Measurements from ENCODE around the gene COX4I2. TPM values are rescaled to one million over a fixed set of nuclear protein-coding genes. Genes with fewer than 3 reads are reported as not detected.
"Not testable (repeated sequence)": the region's sequence is repeated elsewhere in the genome, so short reads cannot be mapped to it uniquely, and the experiment has no call there.

Gene COX4I2
- total RNA-seq, 4 donors from 2014 or later, result 0.83 to 3.1 (median 2.6) TPM; not detected in 1

- Histone ChIP-seq H3K4me1 (peaks cover 30 to 98% (median 33%) of the 10 kb centered on the region in 3 donors), H3K36me3 (peaks cover 0 to 8% (median 0%) of the 10 kb centered on the region in 3 donors), H3K4me3 (peak overlapping the region in 3 of 4 donors; percentile 78 to 91 (median 87)), H3K27ac (peak overlapping the region; percentile 94 to 97 (median 96)), H3K27me3 (peaks cover 0 to 9% (median 0%) of the 10 kb centered on the region in 4 donors), H3K9me3 (no peaks in the 10 kb centered on the region)
- WGBS, 2 donors, result 8 to 70% methylated on average over 6 to 24 of the region's 45 CpGs
- intact Hi-C loops (cut with DNase I), result loop anchor here (5.0 kb wide), 1 partner anchor 36 kb away; no protein-coding TSS in a partner anchor
- DNase-seq, result no peak
- TF ChIP-seq CTCF (IDR thresholded peaks at IDR 0.05) (peak in 1 of 6 experiments; percentile 1), POLR2A (IDR thresholded peaks at IDR 0.05) (peak in 1 of 4 donors; percentile 20)
Measured at GRCh38 chr20:31608251-31608945, 29.3 kb upstream of the COX4I2 start.

- H3K9me3 ChIP-seq, DNase-seq, H3K27me3 ChIP-seq, H3K36me3 ChIP-seq, H3K4me3 ChIP-seq: not testable (repeated sequence)
- peak overlapping the region; percentile 83 to 97 (median 96) for H3K27ac ChIP-seq
- H3K4me1 ChIP-seq, result peaks cover 18 to 61% (median 24%) of the 10 kb centered on the region in 3 donors
- WGBS, 2 donors, result 49 to 75% methylated on average over 7 to 12 of the region's 12 CpGs
- intact Hi-C loops (cut with DNase I), result loop anchor here (2.0 kb wide), 1 partner anchor 49 kb away; no protein-coding TSS in a partner anchor
Measured at GRCh38 chr20:31612271-31612640, 25.5 kb upstream of the COX4I2 start.

- H3K27me3 ChIP-seq, result no peaks in the 10 kb centered on the region
- intact Hi-C loops (cut with DNase I), result no loop called here
- no peak for DNase-seq
Measured at GRCh38 chr20:31615416-31615815, 22.3 kb upstream of the COX4I2 start.

GRCh38 chr20:31617432-31618104 lies 20.1 kb upstream of the COX4I2 start:
- no peak for DNase-seq
- Histone ChIP-seq H3K27me3 (no peaks in the 10 kb centered on the region), H3K4me3 (no peak overlapping the region), H3K27ac (no peak overlapping the region), H3K9me3 (no peaks in the 10 kb centered on the region), H3K4me1 (peaks cover 1 to 18% (median 2%) of the 10 kb centered on the region in 3 donors), H3K36me3 (no peaks in the 10 kb centered on the region)
- WGBS, 2 donors, result 66 to 67% methylated on average over 5 to 6 of the region's 6 CpGs
- intact Hi-C loops (cut with DNase I), result no loop called here
- TF ChIP-seq CTCF (IDR thresholded peaks at IDR 0.05), result no peak
- TF ChIP-seq POLR2A (IDR thresholded peaks at IDR 0.05), result no peak

More at GRCh38 chr20:31615416-31615815, 22.3 kb upstream of the COX4I2 start:
- TF ChIP-seq CTCF (IDR thresholded peaks at IDR 0.05) (no peak), POLR2A (IDR thresholded peaks at IDR 0.05) (no peak)
- Histone ChIP-seq H3K9me3 (no peaks in the 10 kb centered on the region), H3K36me3 (no peaks in the 10 kb centered on the region), H3K27ac (no peak overlapping the region), H3K4me1 (peaks cover 6 to 30% (median 17%) of the 10 kb centered on the region in 3 donors), H3K4me3 (no peak overlapping the region)
- 88 to 92% methylated on average over 8 of the region's 8 CpGs for WGBS, 2 donors

GRCh38 chr20:31620246-31620645 lies 17.5 kb upstream of the COX4I2 start:
- H3K27ac ChIP-seq, result no peak overlapping the region
- no peak for DNase-seq
- intact Hi-C loops (cut with DNase I), result no loop called here
- H3K4me1 ChIP-seq, result peaks cover 0 to 24% (median 0%) of the 10 kb centered on the region in 3 donors
- no peaks in the 10 kb centered on the region for H3K9me3 ChIP-seq
- TF ChIP-seq POLR2A (IDR thresholded peaks at IDR 0.05) (no peak), CTCF (IDR thresholded peaks at IDR 0.05) (no peak)
- H3K4me3 ChIP-seq, result no peak overlapping the region
- WGBS, 2 donors, result 84 to 87% methylated on average over 3 of the region's 3 CpGs
- no peaks in the 10 kb centered on the region for H3K27me3 ChIP-seq
- H3K36me3 ChIP-seq, result no peaks in the 10 kb centered on the region

GRCh38 chr20:31623123-31623505 lies 14.6 kb upstream of the COX4I2 start:
- peak overlapping the region in 2 of 4 donors; percentile 40 to 44 for H3K27ac ChIP-seq
- H3K36me3 ChIP-seq; DNase-seq; H3K27me3 ChIP-seq; intact Hi-C loops (cut with DNase I); H3K9me3 ChIP-seq; H3K4me3 ChIP-seq: not testable (repeated sequence)
- peaks cover 0 to 24% (median 0%) of the 10 kb centered on the region in 3 donors for H3K4me1 ChIP-seq
- WGBS, 2 donors, result 96% methylated on average over 6 of the region's 6 CpGs

- H3K9me3 ChIP-seq; intact Hi-C loops (cut with DNase I); H3K27ac ChIP-seq; DNase-seq; H3K36me3 ChIP-seq; H3K27me3 ChIP-seq; H3K4me3 ChIP-seq: not testable (repeated sequence)
- H3K4me1 ChIP-seq, result peaks cover 0 to 24% (median 0%) of the 10 kb centered on the region in 3 donors
- WGBS, 2 donors, result 71 to 72% methylated on average over 8 of the region's 8 CpGs
Measured at GRCh38 chr20:31626534-31626933, 11.2 kb upstream of the COX4I2 start.

- H3K4me3 ChIP-seq; H3K36me3 ChIP-seq; H3K9me3 ChIP-seq; H3K27me3 ChIP-seq; H3K27ac ChIP-seq; H3K4me1 ChIP-seq; intact Hi-C loops (cut with DNase I); DNase-seq: not testable (repeated sequence)
- WGBS, 2 donors, result 64 to 81% methylated on average over 2 of the region's 2 CpGs
Measured at GRCh38 chr20:31628057-31628456, 9.7 kb upstream of the COX4I2 start.
